Spleen (tissue), 11 donors: ENCODE data around the gene MUC2. TPM values are rescaled to one million over a fixed set of nuclear protein-coding genes. Genes with fewer than 3 reads are reported as not detected.

Experiments
- DNase-seq: peaks from one replicate; pipeline ENCODE4 v3.0.0-alpha.2; 2020
- H3K27ac ChIP-seq, 8 donors: fragments of 200-600 bp; sonication (generic) in 7 of 8; 1 replicate in 4 of 8; 2 replicates in 4 of 8; pipeline versions ENCODE4 v1.5.0 to v1.8.0; 2016 to 2021; ENCODE audit warnings: inconsistent platforms in 4 of 8, mild to moderate bottlenecking in 4 of 8, moderate library complexity in 1 of 8
- H3K27me3 ChIP-seq, 7 donors: fragments of 200-600 bp; sonication (generic) in 6 of 7; replicated peaks in 1 of 7; 1 replicate in 4 of 7; 2 replicates in 3 of 7; pipeline versions ENCODE4 v1.5.0 to v1.8.0; 2016 to 2021; ENCODE audit warnings: inconsistent platforms in 3 of 7, mild to moderate bottlenecking in 1 of 7
- H3K36me3 ChIP-seq, 6 donors: fragments of 200-600 bp; sonication (generic) in 5 of 6; 1 replicate in 4 of 6; 2 replicates in 2 of 6; pipeline versions ENCODE4 v1.5.0 to v1.8.0; 2016 to 2021; ENCODE audit warnings: inconsistent platforms in 2 of 6
- H3K4me1 ChIP-seq, 6 donors: fragments of 200-600 bp; sonication (generic) in 5 of 6; 1 replicate in 3 of 6; 2 replicates in 3 of 6; pipeline versions ENCODE4 v1.5.0 to v1.8.0; 2016 to 2021; ENCODE audit warnings: inconsistent platforms in 3 of 6
- H3K4me3 ChIP-seq, 8 donors: fragments of 200-600 bp; sonication (generic) in 7 of 8; 1 replicate in 4 of 8; 2 replicates in 4 of 8; pipeline versions ENCODE4 v1.5.0 to v1.8.0; 2016 to 2021; ENCODE audit warnings: inconsistent platforms in 4 of 8, mild to moderate bottlenecking in 4 of 8, moderate library complexity in 2 of 8
- H3K9me3 ChIP-seq, 8 donors: fragments of 200-600 bp; sonication (generic) in 7 of 8; 1 replicate in 4 of 8; 2 replicates in 4 of 8; pipeline versions ENCODE4 v1.5.0 to v1.8.0; 2016 to 2021; ENCODE audit warnings: inconsistent platforms in 4 of 8
- CTCF ChIP-seq, 11 experiments: fragments of 200-600 bp in 7 of 11; fragments of 450-650 bp in 4 of 11; sonication (generic) in 4 of 11; IDR thresholded peaks in 8 of 11; conservative IDR thresholded peaks in 3 of 11; 1 replicate in 7 of 11; 2 replicates in 4 of 11; pipeline versions ENCODE4 v1.4.0 to v1.8.0; 2016 to 2021; ENCODE audit warnings: antibody characterized with exemption in 11 of 11, inconsistent platforms in 4 of 11, mild to moderate bottlenecking in 1 of 11
- POLR2A ChIP-seq, 3 donors: fragments of 450-650 bp; IDR thresholded peaks; one replicate each; pipeline ENCODE4 v1.5.1; 2017; ENCODE audit warnings: antibody characterized with exemption in 3 of 3, mild to moderate bottlenecking in 1 of 3
- POLR2AphosphoS5 ChIP-seq, 3 donors: sonication (generic); formaldehyde crosslinking; IDR thresholded peaks; one replicate each; pipeline ENCODE4 v1.5.1; 2017; ENCODE audit warnings: antibody characterized with exemption in 3 of 3
- WGBS, 5 donors: extraction: QIAGEN DNeasy Blood & Tissue Kit in 3 of 5; methylation state at CpG; one replicate each; pipeline versions ENCODE4 v1.1.5 to v1.1.7; 2013 to 2018; 5-methylcytosine and 5-hydroxymethylcytosine counted together
- intact Hi-C: fragments of 100-400 bp; cut with DNase I; formaldehyde crosslinking; loops from one replicate; pipeline ENCODE4 v1.15.0; 2023; ENCODE audit warnings: low total_unique reads
- polyA plus RNA-seq, 3 donors: library from polyadenylated mRNA; stranded (reverse); fragments of 200-250 nt; gene quantifications; one replicate each; pipeline ENCODE4 v1.2.1, GENCODE V29; 2013
- total RNA-seq, 7 donors: library from RNA; depleted of rRNA in 3 of 7; stranded (reverse); fragments of >200 nt in 3 of 7; fragmentation: NEBNext Ultra II Directional in 4 of 7; extraction: Animal tissue kit (Norgen Biotek cat#: 25700) in 4 of 7; gene quantifications; one replicate each; pipeline versions ENCODE4 v1.1.0 to v1.2.1, GENCODE V29; 2016 to 2021
- donor health status: healthy with polysubstance abuse.
- donor health status: DM: no; HTN: no; CAD: no; lungs with moderate emphysema.
- donor health status: DM: no; HTN: no; CAD: no.
- donor health status: Bipolar disorder and iron deficiency.
- donor health status: healthy.
- donor health status: DM: no; HTN: no; CAD: no.
- donor health status: DM: yes; HTN: yes; CAD: no.

Gene MUC2
- total and polyA plus RNA-seq, 10 donors = 0.03 to 0.06 (median 0.03) TPM; not detected in 7

DNA sequence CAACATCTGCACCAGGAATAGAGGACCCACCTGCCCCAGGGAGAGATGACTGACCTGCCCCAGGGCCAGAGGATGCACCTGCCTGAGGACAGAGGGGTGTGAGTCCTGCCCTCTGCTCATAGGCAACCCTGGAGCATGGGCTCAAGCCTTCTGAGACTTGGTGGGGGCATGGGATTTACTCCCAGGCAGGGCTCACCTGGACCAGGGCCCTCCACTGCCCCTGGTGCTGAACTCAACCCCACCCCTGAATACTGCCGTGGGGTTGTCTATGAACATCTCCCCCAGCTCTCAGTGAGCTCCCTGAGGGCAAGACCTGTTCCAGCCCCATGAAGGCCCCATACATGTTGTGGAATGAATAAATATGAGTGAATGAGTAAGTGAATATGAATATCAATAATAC, 49.3 kb downstream of the MUC2 start:
- Histone ChIP-seq H3K36me3 (no peaks in the 10 kb centered on the region), H3K27me3 (peaks cover 0 to 55% (median 0%) of the 10 kb centered on the region in 7 donors), H3K9me3 (no peaks in the 10 kb centered on the region), H3K4me1 (no peaks in the 10 kb centered on the region), H3K27ac (no peak overlapping the region), H3K4me3 (no peak overlapping the region)
- intact Hi-C loops = no loop called here
- DNase-seq = no peak
- 79 to 100% (median 88%) methylated on average over 1 of the region's 1 CpG for WGBS, 5 donors
- TF ChIP-seq POLR2AphosphoS5 (IDR thresholded peaks at IDR 0.05) (no peak), POLR2A (IDR thresholded peaks at IDR 0.05) (no peak), CTCF (IDR thresholded peaks at IDR 0.05 in 8 of 11, conservative IDR thresholded peaks at IDR 0.05 in 3 of 11) (no peak)

Other genes starting within 250 kb of the MUC2 start
- gene CRACR2B, start 247.0 kb upstream of the MUC2 start, total RNA-seq = 10 to 100 TPM; 10.2 to 28.0 (median 15.3) TPM
- gene CRACR2B, start 247.0 kb upstream of the MUC2 start, polyA plus RNA-seq = 10 to 100 TPM in 2 of 3 donors, 1 to 10 TPM in 1; 6.1 to 34.1 (median 12.6) TPM
- 100 to 1,000 TPM in 3 of 7 donors, 10 to 100 TPM in 4; 69.7 to 142 (median 80.1) TPM for gene CD151, start 241.9 kb upstream of the MUC2 start, total RNA-seq
- 100 to 1,000 TPM in 1 of 3 donors, 10 to 100 TPM in 2; 38.0 to 111 (median 82.8) TPM for gene CD151, start 241.9 kb upstream of the MUC2 start, polyA plus RNA-seq
- 10 to 100 TPM; 24.6 to 95.3 (median 62.5) TPM for gene POLR2L, start 232.3 kb upstream of the MUC2 start, total RNA-seq
- 100 to 1,000 TPM in 1 of 3 donors, 10 to 100 TPM in 2; 55.2 to 131 (median 94.0) TPM for gene POLR2L, start 232.3 kb upstream of the MUC2 start, polyA plus RNA-seq
- 100 to 1,000 TPM in 5 of 7 donors, 10 to 100 TPM in 2; 91.3 to 140 (median 122) TPM for gene TSPAN4, start 232.0 kb upstream of the MUC2 start, total RNA-seq
- gene TSPAN4, start 232.0 kb upstream of the MUC2 start, polyA plus RNA-seq = 10 to 100 TPM; 32.1 to 67.4 (median 52.1) TPM
- 100 to 1,000 TPM in 6 of 7 donors, 10 to 100 TPM in 1; 82.2 to 218 (median 121) TPM for gene CHID1, start 164.1 kb upstream of the MUC2 start, total RNA-seq
- gene CHID1, start 164.1 kb upstream of the MUC2 start, polyA plus RNA-seq = 10 to 100 TPM; 37.2 to 63.2 (median 39.3) TPM
- 100 to 1,000 TPM; 139 to 321 (median 170) TPM for gene AP2A2, start 149.0 kb upstream of the MUC2 start, total RNA-seq
- gene AP2A2, start 149.0 kb upstream of the MUC2 start, polyA plus RNA-seq = 100 to 1,000 TPM in 1 of 3 donors, 10 to 100 TPM in 2; 32.7 to 102 (median 34.1) TPM
- under 1 TPM in 4 of 7 donors, not detected in 3; 0.09 to 0.76 (median 0.34) TPM for gene MUC6, start 38.2 kb upstream of the MUC2 start, total RNA-seq
- gene MUC6, start 38.2 kb upstream of the MUC2 start, polyA plus RNA-seq = under 1 TPM; 0.02 to 0.22 (median 0.11) TPM
- gene MUC5AC, start 83.1 kb downstream of the MUC2 start, total RNA-seq = not detected
- gene MUC5AC, start 83.1 kb downstream of the MUC2 start, polyA plus RNA-seq = under 1 TPM in 2 of 3 donors, not detected in 1; under 0.01 TPM
- gene MUC5B, start 148.2 kb downstream of the MUC2 start, total RNA-seq = under 1 TPM in 1 of 7 donors, not detected in 6; 0.09 TPM
- under 1 TPM in 2 of 3 donors, not detected in 1; under 0.01 TPM for gene MUC5B, start 148.2 kb downstream of the MUC2 start, polyA plus RNA-seq
- 10 to 100 TPM; 44.3 to 67.4 (median 59.8) TPM for gene TOLLIP, start 234.8 kb downstream of the MUC2 start, total RNA-seq
- gene TOLLIP, start 234.8 kb downstream of the MUC2 start, polyA plus RNA-seq = 10 to 100 TPM; 16.1 to 35.8 (median 18.7) TPM